Lung (tissue), 12 donors: ENCODE measurements around the gene NGEF. TPM values are rescaled to one million over a fixed set of nuclear protein-coding genes. Genes with fewer than 3 reads are reported as not detected.

ENCODE experiments used
- ATAC-seq: fragments of 200-7000 bp; cut with Tn5 transposase; one replicate; pipeline ENCODE4 v1.9.1; 2020; ENCODE audit warnings: moderate number of reproducible peaks; ENCODE audit not compliant: insufficient read depth, low FRiP score
- DNase-seq, 3 donors: peaks; one replicate each; pipeline ENCODE4 v3.0.0-alpha.2; 2013 to 2017
- H3K27ac ChIP-seq, 2 donors: one replicate each; pipeline ENCODE4 v1.5.1; 2013; ENCODE audit warnings: mild to moderate bottlenecking in 2 of 2, moderate library complexity in 2 of 2, control low read depth in 1 of 2, inconsistent platforms in 1 of 2, low read depth in 1 of 2, low read length in 1 of 2
- H3K27me3 ChIP-seq, 3 donors: one replicate each; pipeline ENCODE4 v1.5.1; 2013; ENCODE audit warnings: low read length in 2 of 3; ENCODE audit not compliant: control insufficient read depth in 3 of 3, insufficient read depth in 3 of 3
- H3K36me3 ChIP-seq, 4 donors: one replicate each; pipeline ENCODE4 v1.5.1; 2013; ENCODE audit warnings: low read length in 4 of 4, mild to moderate bottlenecking in 1 of 4, moderate library complexity in 1 of 4; ENCODE audit not compliant: control insufficient read depth in 4 of 4, insufficient read depth in 4 of 4
- H3K4me1 ChIP-seq, 5 donors: one replicate each; pipeline ENCODE4 v1.5.1; 2013; ENCODE audit warnings: low read length in 5 of 5, mild to moderate bottlenecking in 2 of 5, moderate library complexity in 1 of 5; ENCODE audit not compliant: control insufficient read depth in 5 of 5, insufficient read depth in 5 of 5
- H3K4me3 ChIP-seq: one replicate; pipeline ENCODE4 v1.5.1; 2013; ENCODE audit warnings: mild to moderate bottlenecking, control low read depth, moderate library complexity
- H3K9ac ChIP-seq, 2 donors: one replicate each; pipeline ENCODE4 v1.5.1; 2013; ENCODE audit warnings: low read length in 2 of 2, control low read depth in 1 of 2; ENCODE audit not compliant: insufficient read depth in 1 of 2
- H3K9me3 ChIP-seq, 4 donors: one replicate each; pipeline ENCODE4 v1.5.1; 2013; ENCODE audit warnings: low read length in 3 of 4, mild to moderate bottlenecking in 1 of 4, moderate library complexity in 1 of 4; ENCODE audit not compliant: control insufficient read depth in 4 of 4, insufficient read depth in 3 of 4
- WGBS, 2 donors: extraction: QIAGEN DNeasy Blood & Tissue Kit; methylation state at CpG; one replicate each; pipeline ENCODE4 v1.1.7; 2013; 5-methylcytosine and 5-hydroxymethylcytosine counted together
- polyA plus RNA-seq, 2 donors: library from polyadenylated mRNA; stranded (reverse); fragments of 200-250 nt; gene quantifications; one replicate each; pipeline ENCODE4 v1.2.1, GENCODE V29; 2013
- total RNA-seq, 2 donors: library from RNA; depleted of rRNA in 1 of 2; stranded (reverse); fragments of >200 nt in 1 of 2; gene quantifications; one replicate each; pipeline ENCODE4 v1.2.1, GENCODE V29; 2014 to 2021
- TF ChIP-seq, protein P1 (sequence below): IDR thresholded peaks from 2 replicates; pipeline ENCODE4 v1.5.1; 2012; ENCODE audit warnings: mild to moderate bottlenecking; ENCODE audit errors: control extremely low read depth, extremely low read depth
- donor health status: control.
- donor health status: control.
- donor health status: Bipolar disorder and iron deficiency.
- donor health status: healthy.
- donor health status: DM: yes; HTN: yes; CAD: no.

The NGEF gene
- total and polyA plus RNA-seq, 4 donors, result 0.35 to 2.4 (median 1.5) TPM

DNA sequence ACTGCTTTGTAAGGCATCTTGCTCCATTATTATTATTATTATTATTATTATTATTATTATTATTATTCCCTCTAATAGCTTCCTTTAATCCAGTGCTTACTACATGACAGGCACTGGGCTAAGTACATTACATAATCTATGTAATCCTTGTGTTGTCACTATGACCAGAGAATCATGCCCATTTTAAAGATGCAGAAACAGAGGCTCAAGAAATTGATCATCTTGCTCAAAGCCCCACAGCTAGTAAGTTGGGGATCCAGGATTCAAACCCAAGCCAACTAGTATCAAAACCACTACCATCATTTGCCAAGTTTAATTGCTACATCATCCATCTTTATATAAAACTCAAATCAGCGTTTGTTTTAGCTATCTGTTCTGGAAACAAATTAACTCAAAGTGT is 594 bp upstream of the NGEF start:
- Histone ChIP-seq H3K4me1 (peaks cover 0 to 9% (median 4%) of the 10 kb centered on the region in 5 donors), H3K9me3 (peaks cover 0 to 3% (median 0%) of the 10 kb centered on the region in 4 donors), H3K27me3 (no peaks in the 10 kb centered on the region), H3K4me3 (no peak overlapping the region), H3K27ac (no peak overlapping the region), H3K9ac (no peak overlapping the region), H3K36me3 (no peaks in the 10 kb centered on the region)
- ATAC-seq, result no peak
- WGBS, 2 donors, result 88 to 100% methylated on average over 1 of the region's 1 CpG
- TF ChIP-seq, protein P1, sequence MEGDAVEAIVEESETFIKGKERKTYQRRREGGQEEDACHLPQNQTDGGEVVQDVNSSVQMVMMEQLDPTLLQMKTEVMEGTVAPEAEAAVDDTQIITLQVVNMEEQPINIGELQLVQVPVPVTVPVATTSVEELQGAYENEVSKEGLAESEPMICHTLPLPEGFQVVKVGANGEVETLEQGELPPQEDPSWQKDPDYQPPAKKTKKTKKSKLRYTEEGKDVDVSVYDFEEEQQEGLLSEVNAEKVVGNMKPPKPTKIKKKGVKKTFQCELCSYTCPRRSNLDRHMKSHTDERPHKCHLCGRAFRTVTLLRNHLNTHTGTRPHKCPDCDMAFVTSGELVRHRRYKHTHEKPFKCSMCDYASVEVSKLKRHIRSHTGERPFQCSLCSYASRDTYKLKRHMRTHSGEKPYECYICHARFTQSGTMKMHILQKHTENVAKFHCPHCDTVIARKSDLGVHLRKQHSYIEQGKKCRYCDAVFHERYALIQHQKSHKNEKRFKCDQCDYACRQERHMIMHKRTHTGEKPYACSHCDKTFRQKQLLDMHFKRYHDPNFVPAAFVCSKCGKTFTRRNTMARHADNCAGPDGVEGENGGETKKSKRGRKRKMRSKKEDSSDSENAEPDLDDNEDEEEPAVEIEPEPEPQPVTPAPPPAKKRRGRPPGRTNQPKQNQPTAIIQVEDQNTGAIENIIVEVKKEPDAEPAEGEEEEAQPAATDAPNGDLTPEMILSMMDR, result no peak
- no peak for DNase-seq

DNA sequence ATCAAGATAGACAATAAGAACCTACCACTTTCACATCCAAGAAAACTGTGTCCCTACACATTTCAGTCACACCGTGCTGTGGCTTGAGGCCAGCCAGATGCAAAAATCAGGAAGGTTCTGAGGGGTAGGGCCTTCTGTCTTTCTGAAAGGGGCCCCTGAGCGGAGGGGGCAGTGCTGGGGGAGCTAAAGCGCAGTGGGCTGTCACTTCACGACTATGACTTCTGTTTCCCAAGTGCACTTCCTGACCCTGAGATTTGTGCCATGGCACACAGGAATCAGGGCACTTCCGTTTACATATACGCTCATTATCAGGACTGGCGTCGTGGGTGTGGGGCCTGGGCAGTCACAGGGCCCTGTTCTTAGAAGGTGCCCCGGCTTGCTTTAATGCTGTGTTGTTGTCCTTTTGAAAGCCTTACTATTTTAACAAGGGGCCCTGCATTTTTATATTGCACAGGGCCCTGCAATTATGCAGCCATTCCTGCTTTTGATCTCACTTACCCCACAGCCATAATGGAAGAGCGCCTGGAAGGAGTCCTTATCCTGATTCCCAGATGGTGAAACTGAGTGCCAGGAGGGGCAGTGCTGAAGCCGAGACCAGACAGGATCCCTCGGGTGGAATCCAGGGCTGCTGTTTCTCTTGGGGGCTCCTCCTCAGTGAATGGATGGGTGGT is 620 bp downstream of the NGEF start:
- H3K9me3 ChIP-seq, result peaks cover 0 to 2% (median 0%) of the 10 kb centered on the region in 4 donors
- TF ChIP-seq, protein P1, result no peak
- no peaks in the 10 kb centered on the region for H3K36me3 ChIP-seq
- no peak overlapping the region for H3K4me3 ChIP-seq
- no peaks in the 10 kb centered on the region for H3K27me3 ChIP-seq
- 28 to 46% methylated on average over 12 of the region's 12 CpGs for WGBS, 2 donors
- H3K9ac ChIP-seq, result no peak overlapping the region
- DNase-seq, result peak in 2 of 3 donors; percentile 1 to 34
- H3K27ac ChIP-seq, result peak overlapping the region in 1 of 2 donors; percentile 35
- H3K4me1 ChIP-seq, result peaks cover 0 to 9% (median 4%) of the 10 kb centered on the region in 5 donors
- ATAC-seq, result no peak

DNA sequence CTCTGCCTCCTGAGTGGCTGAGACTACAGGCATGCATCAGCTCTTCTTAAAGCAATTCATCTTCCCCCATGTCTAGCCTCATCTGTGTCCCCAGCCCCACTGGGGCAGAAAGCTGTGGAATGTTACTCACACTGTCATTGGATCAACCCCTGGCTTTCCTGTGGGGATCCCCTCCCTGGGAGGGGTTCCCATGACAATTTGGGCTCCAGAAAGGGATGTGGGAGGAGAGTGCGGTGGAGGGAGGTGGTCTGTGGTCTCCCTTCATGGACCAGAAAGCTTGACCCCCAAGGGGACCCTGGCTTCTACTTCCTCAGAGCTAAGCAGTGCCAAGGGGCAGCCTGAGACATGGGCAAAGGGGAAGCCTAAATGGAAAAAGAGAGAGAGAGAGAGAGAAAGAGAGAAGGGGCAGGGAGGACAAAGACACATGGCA is 1.3 kb downstream of the NGEF start:
- Histone ChIP-seq H3K27me3 (no peaks in the 10 kb centered on the region), H3K4me1 (peaks cover 0 to 9% (median 4%) of the 10 kb centered on the region in 5 donors), H3K9ac (no peak overlapping the region), H3K27ac (no peak overlapping the region), H3K36me3 (no peaks in the 10 kb centered on the region), H3K4me3 (no peak overlapping the region), H3K9me3 (no peaks in the 10 kb centered on the region)
- TF ChIP-seq, protein P1, result no peak
- ATAC-seq (no peak), DNase-seq (peak in 1 of 3 donors; percentile 3)
- 80 to 82% methylated on average over 1 of the region's 1 CpG for WGBS, 2 donors
